Head of caudate nucleus (tissue), 42 donors: ENCODE measurements around the gene SH2B3.
A peak's percentile ranks its signal among the peaks of the same experiment; 100 is the strongest.
"Not testable (repeated sequence)": the region's sequence is repeated elsewhere in the genome, so short reads cannot be mapped to it uniquely, and the experiment has no call there.

Experiments
- DNase-seq, 42 donors: peaks; one replicate each; pipeline versions ENCODE4 v3.0.0 to v3.0.0-alpha.2; 2020 to 2021; ENCODE audit warnings: mixed read lengths in 7 of 42
- intact Hi-C: fragments of 100-400 bp; cut with DNase I; formaldehyde crosslinking; loops from one replicate; pipeline ENCODE4 v1.15.0; 2022

SH2B3 gene

DNA sequence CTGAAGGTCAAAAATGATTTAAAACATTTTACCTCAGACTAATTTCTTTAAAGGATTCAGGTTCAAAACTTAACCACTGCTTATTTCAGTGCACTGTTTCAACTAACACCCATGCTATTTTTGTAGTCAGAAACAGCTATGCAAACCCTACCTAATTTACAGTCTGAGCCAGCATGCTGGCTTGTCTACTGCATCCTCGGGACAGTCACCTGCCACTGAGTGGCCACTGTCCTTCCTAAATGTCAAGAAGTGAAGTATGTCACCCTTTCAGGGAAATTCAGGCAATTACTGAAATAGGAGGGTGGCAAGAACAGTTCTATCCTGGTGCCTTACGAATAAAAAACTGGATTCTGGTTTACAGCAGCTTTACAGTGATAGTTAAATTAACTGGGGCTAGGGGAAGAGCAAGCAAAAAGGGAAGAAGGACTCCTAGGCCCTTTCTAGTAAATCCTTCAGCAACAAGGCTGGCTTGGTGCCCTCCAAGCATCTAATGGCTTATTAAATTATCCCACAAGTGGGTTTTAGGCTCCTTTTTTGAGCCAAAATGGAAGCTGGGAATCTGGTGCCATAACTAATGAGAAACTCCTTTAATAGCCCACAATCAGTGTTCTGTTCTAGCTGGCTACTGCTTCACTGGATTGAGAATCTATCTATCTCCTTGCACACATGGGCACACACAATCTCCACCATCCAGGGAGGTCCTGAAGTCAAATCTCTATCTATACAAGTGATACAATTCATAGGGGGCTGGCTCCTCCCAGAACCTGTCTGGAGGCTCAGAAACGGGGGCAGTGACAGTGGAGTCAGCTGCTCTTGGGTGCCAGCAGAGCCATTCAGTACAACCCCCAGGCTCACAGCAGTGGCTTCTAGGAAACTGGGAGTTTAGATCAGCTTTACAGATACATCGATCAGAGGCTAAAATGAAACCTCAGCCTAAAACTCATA lies 43.4 kb downstream of the SH2B3 start:
- peak in 18 of 42 donors; percentile 3 to 49 (median 24) for DNase-seq
- intact Hi-C loops, result no loop called here

DNA sequence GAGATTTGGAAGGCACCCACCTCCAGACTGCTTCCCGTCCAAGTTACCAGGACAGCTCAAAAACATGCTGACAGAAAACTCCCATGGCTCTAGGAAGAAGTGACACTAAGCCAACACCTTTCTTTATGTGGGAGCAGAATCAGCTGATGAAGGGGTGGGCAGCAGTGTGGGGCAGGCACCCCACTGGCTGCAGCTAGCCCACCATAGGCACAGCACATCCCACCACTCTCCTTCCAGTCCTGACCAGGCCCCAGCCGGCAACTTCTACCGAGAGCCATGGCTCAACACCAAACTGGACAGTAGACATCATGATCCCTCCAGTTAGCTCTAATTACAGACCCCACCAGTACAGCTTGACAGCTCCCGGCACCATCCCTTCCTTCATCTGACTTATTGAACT lies 45.0 kb downstream of the SH2B3 start:
- DNase-seq, result peak in 8 of 42 donors; percentile 7 to 32 (median 14)
- intact Hi-C loops, result loop anchor here (2.0 kb wide), 1 partner anchor 54 kb away; no protein-coding TSS in a partner anchor

DNA sequence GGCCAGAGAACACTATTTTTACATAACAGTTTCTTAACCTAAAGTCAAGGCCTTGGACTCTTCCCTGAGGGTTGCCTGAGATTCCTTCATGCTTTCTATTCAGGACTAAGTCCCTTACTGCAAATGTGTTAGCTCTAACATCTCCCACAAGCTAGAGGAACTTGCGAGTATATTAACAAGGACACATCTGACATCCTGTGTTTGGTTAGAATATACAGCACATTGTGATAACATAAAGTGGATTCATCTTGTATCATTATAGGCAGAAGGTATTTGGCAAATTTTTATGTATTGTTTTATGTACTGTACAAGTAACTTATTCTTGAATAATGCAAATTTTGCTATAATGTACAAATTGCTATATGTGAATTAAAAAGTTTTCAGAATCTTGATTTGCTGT lies 45.5 kb downstream of the SH2B3 start:
- intact Hi-C loops, result loop anchor here (2.0 kb wide), 1 partner anchor 54 kb away; no protein-coding TSS in a partner anchor
- no peak for DNase-seq

DNA sequence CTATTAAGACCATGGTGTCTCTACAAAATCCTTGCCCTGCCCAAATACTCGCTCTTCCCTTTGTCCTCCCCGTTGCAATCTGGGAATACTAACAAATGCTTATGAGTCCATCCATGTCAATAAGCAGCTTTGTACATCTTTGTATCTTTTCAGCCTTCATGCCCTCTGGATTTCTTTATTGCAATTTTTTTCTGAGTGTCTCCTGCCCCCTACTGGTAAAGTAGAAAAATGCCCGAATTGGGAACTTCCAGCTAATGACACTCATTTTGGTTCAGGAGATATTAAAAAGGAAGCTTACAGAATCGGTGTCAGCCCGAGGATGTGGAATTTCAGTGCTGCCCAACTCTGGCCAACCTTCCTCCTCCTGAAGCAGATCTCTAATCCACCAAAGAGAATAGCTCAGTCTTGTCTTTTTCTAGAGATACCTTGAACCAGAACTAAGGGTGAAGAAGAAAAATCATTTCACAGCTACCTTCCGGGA lies 46.0 kb downstream of the SH2B3 start:
- intact Hi-C loops, result loop anchor here (2.0 kb wide), 1 partner anchor 55 kb away; no protein-coding TSS in a partner anchor
- peak in 10 of 42 donors; percentile 7 to 75 (median 16) for DNase-seq

DNA sequence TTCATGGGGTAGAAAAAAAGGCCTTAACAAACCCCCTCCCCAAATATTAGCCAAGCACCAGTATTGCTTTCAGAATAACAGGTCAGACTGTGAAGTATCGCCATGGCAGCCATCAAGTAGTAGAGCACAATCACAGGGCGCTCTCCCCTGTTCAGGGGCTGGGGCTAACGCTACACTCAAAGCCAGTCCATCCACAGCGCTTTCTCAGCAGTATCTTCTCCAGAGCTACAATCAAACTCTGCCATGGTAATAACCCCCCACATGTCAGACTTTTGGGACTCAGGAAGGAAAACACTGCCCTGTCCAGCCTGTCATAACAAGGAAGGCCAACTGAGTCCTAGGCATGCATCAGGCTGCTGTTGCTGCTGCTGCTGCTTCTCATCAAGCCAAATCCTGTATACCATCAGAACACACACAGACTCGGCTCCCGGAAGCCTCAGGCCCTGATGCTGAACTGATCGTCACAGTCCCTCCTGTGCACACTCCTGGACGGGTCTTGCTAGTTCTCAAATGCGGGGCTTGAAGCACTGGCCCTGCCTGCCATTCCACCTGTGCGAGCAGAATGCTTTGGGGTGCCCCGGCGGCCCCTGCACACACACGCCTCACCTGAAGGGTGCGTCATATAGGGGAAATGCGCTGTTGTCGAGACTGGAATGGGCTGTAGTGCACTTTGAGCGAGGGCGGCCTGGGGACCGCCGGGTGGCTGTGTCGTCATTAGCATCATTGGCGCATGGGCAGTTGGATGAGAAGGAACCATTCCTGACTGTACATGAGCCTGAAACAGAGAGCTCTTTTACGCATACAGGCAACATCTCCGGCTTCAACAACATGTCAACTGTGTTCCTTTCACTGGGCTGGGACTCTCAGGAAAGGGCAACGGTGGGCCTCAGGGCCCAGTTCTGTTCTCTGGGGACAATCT lies 47.6 kb downstream of the SH2B3 start:
- DNase-seq, result peak in 26 of 42 donors; percentile 13 to 83 (median 56)
- intact Hi-C loops, result no loop called here

DNA sequence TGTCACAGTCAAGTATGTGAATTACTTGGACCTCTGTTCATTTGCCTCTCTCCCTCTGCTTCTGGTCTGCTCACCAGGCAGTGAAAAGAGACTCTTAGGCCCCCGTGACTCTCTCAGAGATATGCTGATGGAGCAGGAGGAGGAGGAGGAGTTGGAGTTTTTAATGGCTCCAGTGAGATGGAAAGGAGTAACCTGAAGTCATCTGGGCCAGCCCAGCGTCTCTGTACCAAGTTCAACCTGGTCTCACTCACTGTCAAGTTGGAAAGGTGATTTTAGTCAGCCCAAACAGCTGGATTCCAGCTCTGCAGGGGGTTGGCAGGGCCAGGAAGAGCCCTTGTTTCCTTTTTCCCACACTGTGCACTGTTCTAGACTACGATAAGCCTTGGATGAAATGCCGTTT lies 48.6 kb downstream of the SH2B3 start:
- intact Hi-C loops, result no loop called here
- peak in 7 of 42 donors; percentile 5 to 37 (median 14) for DNase-seq

DNA sequence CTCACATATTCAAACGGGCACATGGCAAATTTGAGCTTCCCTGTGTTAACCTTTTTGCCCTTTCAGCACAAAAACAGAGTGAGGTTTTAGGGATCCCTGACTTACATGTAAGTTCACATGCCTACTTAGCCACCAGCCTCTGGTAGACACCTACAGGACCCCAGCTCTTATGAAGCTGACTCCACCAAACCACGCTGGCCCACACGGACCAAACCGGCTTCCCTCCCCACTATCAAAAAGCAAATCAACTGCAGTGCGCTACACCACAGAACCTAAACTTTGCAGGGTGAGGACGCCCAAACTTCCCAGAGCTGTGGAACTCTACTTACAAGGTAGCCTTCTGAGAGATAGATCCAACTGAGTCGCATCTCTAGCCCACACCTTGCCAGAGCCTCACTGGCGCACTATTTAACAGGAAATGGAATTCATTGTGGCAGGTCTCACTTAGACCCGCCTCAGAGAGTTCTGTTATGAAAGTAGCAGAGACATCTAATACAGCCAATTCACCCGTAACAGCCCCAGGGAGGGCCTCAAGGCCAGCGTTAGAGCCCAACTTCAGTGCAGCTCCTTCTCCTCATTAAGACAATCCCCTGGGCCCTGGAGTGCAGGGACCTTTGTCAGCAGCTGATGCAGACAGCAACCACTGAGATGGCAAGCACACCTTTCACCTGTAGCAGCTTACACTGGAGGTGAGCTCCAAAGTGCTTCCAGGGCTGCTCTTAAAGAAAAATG lies 49.2 kb downstream of the SH2B3 start:
- peak in 9 of 42 donors; percentile 2 to 31 (median 11) for DNase-seq
- intact Hi-C loops, result no loop called here

DNA sequence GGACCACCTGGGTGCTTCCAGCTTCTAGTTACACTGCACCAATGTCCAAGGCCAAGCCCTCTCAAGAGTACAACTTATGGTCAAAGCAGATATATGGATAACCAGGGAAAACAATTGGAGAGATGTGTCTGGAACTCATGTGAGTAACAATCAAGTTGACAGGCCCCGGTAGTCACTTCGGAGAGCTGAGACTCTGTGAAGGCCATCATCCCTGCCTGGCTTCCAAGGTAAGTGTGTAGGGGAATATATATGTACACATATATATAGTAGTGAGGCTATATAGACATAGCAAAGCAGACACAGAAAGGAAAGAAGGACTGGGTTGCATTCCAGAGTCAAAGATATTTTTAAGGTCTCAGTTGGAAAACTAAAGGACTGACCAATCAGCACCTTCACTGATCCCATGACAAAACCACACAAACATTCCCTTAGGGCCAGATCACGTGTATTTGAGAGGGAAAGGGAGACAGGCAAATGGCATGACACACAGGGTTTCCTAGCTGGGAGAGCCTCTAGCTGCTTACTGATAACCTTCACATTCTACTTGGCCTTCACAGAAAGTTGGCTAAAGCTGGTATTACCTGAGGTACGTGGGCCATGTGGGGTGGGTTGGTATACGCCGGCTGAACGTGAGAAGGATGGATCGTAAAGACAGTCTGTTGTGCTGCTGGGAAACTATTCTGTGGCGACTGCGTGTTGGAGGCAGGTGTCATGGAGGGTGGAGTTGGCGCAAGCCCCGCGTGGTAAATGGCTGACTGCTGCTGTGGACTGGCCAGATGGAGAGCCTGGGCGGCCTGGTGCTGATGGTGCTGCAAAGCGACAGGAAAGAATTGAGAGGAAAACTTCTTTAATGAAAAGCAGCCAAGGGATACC lies 50.0 kb downstream of the SH2B3 start:
- intact Hi-C loops, result no loop called here
- peak in 6 of 42 donors; percentile 0 to 28 (median 7) for DNase-seq

DNA sequence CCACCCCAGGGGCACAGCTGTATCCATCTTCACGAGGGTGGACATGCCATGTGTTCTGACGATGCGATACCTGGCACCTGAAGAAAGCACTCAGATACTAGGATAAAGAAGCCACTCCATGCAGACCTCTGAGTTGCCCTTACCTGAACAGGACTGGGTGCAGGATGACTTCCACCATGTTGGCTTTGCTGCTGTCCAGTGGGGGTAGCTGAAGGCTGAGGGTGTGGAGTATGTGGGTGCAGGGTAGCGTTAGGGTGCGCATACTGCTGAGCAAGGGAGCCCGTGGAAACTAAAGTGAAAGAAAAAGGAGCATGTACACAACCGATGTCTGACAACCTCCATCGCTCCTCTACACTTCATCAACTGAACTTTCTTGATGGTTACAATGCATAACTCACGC lies 51.3 kb downstream of the SH2B3 start:
- peak in 4 of 42 donors; percentile 2 to 25 (median 6) for DNase-seq
- intact Hi-C loops, result no loop called here

DNA sequence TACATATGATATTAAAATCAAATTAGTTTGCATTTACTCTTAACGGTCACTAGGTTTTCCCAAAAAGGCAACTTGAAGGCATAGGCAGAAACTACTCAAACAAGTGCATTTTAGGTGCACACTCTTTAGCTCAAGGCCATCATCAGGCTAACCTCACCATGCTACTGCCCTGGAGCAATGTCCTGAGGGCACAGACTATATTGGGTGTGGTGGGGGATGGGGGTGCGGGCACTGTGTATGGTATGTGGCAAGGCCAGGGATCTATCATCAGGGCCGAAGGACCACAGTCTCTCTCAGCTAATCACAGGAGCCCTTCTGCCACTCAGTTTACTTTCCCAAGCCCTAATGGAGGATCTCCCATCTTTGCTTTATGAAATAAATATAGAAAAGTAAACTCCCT lies 51.9 kb downstream of the SH2B3 start:
- intact Hi-C loops, result no loop called here
- peak in 3 of 42 donors; percentile 0 to 32 (median 14) for DNase-seq

DNA sequence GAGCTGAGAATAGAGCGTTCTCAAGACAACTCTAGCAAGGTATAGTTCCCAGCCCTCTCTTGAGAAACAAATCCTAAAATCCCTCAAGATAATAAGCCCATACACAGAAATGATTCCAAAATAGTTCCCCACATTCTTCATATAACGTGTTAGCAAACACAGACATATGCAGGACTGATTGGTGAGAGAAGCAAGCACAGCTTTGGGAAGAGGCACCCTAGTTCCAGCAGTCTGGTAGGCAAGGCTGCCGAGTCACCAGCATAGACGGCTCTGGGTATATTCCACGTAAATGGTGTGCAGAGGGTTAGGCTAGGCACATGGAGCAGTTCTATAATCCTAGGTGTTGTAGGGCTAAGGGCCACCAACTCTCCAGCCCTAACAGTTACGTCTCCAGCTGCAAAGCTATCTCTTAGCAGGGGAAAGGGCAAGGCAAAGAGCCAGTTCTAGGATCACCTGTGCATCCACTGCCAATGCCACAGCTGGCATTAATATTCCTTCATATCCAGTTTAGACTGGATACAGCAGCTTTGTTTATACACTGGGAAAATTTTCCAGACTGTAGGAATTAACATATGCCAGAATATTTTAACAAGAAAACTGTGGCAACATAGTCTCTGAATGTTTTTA lies 52.9 kb downstream of the SH2B3 start:
- intact Hi-C loops, result no loop called here
- DNase-seq, result peak in 5 of 42 donors; percentile 0 to 31 (median 4)

DNA sequence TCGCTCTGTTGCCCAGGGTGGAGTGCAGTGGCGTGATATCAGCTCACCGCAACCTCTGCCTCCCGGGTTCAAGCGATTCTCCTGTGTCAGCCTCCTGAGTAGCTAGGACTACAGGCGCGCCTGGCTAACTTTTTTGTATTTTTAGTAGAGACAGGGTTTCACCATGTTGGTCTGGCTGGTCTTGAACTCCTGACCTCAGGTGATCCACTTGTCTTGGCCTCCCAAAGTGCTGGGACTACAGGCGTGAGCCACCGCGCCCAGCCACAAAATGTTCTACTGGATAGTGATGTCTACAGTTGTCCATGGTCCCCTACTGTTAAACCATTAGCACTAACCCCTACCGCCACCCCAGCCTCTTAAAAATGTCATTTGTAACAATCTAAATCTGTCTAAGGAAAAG lies 54.4 kb downstream of the SH2B3 start:
- DNase-seq, result peak in 4 of 42 donors; percentile 3 to 31 (median 16)
- intact Hi-C loops, result not testable (repeated sequence)

DNA sequence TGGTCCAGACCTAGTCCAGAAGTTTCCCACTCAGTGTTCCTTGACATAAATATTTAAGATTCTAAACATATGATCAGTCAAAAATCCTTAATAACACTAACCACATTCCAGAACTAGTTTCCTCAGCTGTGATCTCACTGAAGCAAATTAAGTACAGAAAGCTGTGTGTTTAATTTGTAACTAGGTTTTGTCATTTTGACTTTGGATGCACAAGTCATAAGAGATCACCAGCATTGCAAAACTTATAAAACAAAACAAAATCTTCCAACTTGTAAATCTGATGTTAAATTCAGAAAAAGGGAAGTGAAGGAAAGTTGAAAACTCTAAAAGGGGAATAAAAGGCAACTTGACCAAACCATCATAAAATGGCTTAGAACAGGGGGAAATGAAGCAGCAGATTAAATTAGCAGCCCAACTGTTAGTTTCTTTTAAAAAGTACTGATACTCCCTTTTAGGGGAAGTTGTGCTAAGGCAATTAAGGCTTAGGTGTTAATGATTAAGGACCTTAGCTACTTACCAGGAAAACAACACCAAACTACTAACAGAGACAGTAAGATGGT lies 56.6 kb downstream of the SH2B3 start:
- intact Hi-C loops, result no loop called here

DNA sequence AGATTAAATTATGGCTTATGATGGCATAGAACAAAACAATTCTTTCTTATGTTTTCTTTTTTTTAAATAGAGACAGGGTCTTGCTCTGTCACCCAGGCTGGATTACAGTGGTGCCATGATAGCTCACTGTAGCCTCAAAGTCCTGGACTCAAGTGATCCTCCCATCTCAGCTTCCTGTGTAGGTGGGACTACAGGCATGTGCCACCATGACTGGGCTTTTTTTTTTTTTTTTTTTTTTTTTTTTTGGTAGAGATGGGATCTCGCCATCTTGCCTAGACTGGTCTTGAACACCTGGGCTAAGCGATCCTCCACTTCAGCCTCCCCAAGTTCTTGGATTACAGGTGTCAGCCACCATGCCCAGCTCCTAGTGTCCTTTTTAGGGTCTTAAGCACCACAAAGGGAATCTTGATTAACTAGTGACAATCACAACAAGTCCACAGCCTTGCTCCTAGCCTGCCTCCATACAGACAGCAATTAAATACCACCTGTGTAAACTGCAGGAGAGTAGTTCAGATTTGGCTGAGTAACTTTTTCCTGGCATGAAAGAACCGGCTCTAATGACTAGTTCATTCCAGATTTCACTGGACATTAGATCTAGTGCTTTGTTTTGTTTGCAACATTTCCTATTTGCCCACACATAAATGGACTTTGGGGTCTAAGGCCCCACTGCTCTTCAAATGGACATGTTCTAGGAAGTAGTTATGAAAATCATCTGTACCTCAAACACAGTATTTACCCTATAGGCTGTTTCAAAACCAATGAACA lies 61.6 kb downstream of the SH2B3 start:
- DNase-seq, result peak in 1 of 42 donors; percentile 27
- intact Hi-C loops, result no loop called here

More for the DNA sequence above, 56.6 kb downstream of the SH2B3 start:
- DNase-seq, result no peak

DNA sequence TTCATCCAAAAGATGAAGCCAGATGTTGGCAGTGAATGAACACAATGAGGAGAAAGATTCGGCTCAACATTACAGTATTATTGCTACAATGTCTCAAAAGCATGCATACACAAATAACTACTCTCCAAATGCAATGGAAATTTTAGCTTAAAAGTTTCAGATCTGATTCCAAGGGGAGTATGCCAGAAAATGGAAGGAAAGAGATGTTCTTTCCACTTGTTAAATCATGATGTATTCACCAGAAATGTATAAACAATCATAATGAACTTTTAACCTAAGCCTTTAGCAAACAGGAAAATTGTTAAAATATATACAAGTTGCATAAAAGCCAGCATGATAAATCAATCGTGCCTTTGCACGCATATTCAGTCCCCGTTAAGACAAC lies 62.1 kb downstream of the SH2B3 start:
- intact Hi-C loops, result no loop called here
- DNase-seq, result no peak

DNA sequence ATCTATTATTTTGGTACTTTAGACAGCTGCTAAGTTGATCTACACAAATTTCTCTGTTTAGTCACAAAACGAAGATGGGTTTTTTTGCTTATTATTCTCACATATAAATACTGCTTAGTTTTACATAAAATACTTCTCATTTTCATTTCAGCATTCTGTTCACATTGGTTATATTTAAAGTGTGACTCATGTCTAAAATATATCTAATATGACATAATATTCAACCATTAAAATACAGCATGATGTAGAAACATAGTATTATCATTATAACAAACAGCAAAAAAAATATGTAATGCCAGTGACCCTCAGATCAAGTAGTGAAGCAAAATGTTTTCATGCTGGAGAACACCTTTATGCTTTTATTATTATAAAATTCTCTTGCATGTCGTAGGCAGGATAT lies 63.7 kb downstream of the SH2B3 start:
- DNase-seq, result no peak
- intact Hi-C loops, result no loop called here
